ENCODE measurements around the gene ZNF785.
"Not testable (repeated sequence)": the region's sequence is repeated elsewhere in the genome, so short reads cannot be mapped to it uniquely, and the experiment has no call there.

ZNF785 gene

DNA sequence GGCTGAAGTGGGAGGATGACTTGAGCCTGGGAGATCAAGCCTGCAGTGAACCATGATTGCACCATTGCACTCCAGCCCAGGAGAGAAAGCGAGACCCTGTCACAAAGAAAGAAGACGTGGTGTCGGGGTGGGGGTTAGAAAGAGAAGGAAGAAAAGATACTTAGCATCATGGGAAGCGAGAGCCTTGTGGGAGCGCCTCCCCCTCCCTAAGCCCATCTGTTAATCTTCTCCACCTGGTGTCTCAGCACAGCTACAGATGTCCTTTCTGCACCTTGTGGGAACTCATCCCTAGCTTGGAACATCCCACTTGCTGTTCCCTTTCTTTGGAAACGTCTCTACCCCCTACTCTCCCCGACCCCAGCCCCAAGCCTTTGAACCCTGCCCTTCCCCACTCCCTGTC is 20.0 kb downstream of the ZNF785 start:
- DNase-seq (ENCODE audit: low read depth): no peak

DNA sequence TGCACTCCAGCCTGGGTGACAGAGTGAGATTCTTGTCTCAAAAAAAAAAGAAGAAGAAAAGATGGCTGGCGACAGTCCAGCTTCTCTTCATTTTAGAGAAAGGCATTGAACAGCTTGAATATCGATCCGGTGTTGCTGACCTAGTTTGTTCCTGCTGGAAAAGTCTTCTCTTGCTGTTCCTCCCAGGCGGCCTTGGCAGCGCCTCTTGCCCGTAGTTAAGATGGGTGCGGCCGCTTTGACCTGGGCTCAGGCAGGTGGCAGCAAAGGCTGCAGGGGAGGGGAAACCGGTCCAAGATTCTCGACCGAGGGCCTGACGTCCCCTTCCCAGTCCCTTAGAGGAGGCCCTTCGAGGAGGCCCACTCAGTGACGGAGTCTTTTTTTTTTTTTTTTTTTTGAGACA is 23.5 kb downstream of the ZNF785 start:
- DNase-seq (ENCODE audit: low read depth): no peak

DNA sequence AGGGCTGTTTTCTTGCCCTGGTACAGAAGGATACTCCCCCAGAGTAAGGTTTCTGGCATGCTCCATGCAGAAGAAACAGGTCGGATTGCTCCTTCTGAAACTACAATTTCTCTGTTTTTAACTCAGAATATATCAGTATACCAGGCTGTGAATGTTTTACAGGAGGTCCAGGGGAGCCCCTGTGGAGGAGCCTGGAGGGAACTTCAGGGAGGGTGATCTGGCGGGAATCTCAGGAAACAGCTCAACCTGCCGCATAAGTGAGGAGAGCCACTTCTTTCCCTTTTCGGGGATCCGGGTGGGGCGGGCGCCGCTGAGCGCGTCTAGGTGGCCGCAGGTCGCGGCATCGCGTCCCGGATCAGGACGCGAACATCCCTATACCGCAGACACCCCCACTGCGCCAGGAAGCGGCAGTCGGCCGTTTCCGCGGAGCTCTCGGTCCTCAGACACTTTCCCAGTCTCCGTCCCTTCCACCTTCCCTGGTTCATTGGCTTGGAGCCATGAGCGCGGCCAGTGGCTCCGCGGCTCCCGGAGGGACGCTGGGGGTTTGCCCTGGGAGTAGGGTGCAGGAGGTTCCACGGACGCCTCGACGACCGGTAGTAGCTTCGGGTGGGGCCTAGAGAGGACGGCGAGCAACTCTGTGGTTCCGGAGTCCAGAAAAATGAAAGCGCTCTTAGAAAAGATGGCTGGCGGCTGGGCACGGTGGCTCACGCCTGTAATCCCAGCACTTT is 24.2 kb downstream of the ZNF785 start:
- no peak for DNase-seq (ENCODE audit: low read depth)

DNA sequence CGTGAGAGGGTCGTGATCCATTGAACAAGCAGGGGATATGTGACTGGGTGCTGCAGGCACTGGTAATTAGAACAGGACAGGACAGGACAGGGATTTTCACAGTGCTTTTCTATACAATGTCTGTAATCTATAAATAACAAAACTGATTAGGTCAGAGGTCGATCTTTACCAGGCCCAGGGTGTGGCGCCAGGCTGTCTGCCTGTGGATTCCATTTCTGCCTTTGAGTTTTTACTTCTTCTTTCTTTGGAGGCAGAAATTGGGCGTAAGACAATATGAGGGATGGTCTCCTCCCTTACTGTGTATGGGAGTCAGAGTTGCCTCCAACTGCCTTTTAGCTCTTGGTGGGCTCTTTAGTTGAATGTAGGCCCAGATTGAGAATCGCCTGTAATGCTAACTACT is 25.8 kb downstream of the ZNF785 start:
- no peak for DNase-seq (ENCODE audit: low read depth)

DNA sequence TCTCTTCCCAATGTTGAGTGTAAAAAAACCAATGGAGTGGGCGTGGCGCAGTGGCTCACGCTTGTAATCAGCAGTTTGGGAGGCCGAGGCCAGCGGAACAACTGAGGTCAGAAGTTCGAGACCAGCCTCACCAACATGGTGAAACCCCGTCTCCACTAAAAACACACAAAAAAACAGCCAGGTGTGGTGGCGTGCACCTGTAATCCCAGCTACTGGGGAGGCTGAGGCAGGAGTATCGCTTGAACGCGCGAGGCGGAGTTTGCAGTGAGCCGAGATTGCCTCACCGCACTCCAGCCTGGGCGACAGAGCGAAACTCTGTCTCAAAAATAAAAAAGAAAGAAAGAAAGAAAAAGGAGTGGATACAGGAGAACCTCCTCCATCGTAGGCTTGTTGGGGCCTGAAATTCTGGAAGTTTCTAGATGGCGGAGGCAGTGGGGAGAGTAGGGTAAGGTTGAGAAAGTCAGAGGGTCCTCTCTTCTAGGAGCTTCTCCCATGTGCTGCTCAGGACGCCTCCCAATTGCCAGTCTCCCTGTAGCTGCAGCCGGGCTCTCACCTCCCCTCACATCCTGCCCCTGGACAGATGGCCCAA is 26.6 kb downstream of the ZNF785 start:
- no peak for DNase-seq (ENCODE audit: low read depth)

DNA sequence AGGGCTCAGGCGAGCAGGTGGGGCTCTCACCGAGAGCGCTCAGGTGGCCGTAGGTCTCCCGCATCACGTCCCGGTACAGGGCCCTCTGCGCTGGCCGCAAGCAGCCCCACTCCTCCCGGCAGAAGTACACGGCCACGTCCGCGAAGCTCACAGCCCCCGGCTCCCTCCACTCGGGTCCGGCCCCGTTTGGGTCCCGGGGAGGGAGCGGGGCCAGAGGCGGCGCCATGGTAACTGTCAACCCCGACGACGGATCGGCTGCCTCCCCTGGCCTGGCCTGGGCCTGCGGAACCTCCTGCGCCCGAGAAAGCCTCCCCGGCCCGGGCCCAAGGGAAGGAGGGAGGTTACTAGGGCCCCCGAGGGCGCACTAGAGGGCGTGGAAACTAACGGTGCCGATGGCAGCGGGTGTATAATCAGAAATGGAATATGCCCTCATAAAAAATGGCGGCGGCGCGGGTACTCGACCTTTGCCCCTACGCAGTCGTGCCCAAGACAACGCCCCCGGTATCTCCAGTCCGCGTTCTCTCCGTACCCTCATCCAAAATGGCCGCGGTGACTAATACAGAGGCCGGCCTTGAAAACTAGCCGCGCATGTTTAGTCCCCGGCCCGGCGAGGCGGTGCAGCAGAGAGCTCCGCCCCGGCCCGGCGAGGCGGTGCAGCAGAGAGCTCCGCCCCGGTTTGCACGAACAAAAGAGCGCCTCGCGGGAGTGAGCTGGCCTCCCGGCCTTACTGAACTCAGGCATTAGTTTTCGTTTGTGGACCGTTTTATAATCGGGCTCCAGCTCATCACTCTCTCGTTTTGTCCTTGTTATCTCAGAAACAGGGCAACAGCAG is 27.3 kb downstream of the ZNF785 start, which contains the start of gene ZNF764:
Gene ZNF764, minus strand, starts transcription at position 418 of the 832 bp plus-strand sequence. Its CDS starts 192 bp downstream, at position 226.
- peak; percentile 90 for DNase-seq (ENCODE audit: low read depth)

DNA sequence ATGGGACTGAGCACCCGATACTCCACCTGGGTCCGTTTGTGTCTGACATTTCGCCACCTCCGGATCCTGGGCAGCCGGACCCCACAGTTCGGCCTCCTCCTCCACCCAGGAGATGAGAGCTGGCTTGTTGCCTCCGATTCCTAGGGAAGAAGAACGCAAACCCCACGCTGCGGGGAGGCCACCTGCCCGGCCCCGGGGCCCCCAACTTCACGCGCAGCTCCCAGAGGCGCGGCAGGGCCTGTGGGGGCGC is 27.9 kb downstream of the ZNF785 start:
- DNase-seq (ENCODE audit: low read depth): no peak

DNA sequence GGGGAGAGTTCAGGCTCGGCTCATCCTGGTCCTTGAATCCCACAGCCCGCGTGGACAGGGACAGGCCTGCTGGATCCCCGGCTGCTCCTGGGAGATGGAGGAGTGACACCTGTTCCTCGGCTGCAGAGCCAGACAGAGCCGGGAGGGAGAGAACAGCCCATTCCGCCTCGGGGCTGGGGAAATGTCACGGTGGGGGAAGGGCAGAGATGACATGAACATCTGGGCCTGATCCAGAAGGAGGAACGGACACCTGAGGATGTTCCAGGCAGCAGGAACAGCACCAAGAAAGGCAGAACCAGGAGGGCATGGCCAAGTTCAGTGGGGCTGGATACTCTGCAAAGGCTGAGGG is 29.4 kb downstream of the ZNF785 start:
- no peak for DNase-seq (ENCODE audit: low read depth)

DNA sequence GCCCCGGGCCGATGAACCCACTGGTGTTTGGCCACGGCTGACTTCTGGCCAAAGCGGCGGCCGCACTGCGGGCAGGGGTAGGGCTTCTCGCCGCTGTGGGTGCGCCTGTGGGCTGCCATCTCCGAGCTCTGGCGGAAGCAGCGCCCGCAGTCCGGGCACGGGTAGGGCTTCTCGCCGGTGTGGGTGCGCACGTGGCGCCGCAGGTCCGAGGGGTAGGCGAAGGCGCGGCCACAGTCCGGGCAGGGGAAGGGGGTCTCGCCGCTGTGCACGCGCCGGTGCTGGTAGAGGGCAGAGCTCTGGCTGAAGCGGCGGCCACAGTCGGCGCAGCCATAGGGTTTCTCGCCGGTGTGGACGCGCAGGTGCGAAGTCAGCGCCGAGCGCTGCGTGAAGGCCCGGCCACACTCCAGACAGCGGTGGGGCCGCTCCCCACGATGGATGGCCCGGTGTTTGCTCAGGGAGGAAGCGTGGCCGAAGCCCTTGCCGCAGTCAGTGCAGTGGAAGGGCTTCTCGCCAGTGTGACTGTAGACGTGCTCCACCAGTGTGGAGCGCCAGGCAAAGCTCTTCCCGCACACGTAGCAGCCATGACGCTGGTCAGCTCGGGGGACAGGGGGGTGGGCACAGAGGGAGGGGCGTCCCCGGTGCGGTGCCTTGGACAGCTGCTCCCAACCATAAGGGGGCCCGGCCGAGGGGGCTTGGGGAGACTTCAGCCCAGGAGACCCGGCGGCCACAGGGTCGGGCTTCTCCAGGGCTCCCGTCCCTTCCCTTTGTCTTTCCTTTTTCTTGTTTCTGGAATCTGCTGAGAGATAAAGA is 30.0 kb downstream of the ZNF785 start:
- no peak for DNase-seq (ENCODE audit: low read depth)

DNA sequence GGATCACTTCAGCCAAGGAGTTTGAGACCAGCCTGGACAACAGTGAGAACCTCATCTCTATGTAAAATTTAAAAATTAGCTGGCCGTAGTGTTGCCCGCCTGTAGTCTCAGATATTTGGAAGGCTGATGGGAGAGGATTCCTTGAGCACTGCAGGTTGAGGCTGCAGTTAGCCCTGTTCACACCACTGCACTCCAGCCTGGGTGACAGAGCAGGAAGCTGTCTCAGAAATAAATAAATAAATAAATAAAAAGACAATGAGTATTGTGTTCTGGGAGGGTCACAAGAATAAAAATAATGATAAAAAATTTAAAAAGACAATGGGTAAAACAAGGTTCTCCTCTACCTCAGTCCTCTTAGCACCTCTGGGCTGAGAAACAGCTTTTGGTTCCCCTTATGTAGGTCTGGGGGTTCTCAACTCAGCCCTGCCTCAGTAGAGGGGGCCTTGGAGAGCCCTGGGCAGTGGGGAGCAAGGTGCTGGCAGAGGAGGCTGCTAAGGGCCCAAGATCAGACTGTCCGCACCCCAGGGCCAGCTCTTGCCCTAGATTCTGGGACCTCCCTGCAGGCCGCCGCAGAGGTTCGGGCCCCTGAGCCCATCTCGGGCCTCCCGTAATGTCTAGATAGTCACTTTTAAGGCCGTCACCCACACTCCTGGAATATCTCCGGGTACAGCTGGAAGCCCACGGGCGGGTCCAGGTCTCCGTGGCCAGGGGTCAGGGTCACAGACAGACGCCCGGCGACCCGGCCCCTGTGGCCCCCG is 30.8 kb downstream of the ZNF785 start:
- no peak for DNase-seq (ENCODE audit: low read depth)

DNA sequence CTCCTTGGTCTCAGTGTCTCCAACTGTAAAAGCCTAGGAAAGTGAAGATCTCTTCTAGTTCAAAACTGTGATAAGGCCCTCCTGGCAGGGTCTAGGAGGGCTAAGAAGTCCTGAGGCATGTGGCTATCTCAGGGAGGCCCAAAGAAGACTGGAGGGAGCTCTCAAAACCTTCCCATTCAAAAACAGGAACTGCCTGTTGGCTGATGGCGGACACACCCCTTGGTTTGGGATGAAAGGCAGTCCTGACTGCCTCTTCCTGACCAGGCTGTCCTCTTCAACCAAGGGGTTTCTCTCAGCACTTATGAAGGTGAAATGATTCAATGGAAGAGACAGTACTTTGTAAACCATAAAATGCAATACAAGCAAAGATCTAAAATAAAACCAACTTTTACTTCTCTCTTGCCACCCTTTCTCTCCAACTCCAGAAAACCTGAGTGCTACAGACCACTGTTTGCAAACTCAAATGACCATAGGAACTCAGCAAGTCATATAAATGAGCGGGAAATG is 32.1 kb downstream of the ZNF785 start:
- no peak for DNase-seq (ENCODE audit: low read depth)

DNA sequence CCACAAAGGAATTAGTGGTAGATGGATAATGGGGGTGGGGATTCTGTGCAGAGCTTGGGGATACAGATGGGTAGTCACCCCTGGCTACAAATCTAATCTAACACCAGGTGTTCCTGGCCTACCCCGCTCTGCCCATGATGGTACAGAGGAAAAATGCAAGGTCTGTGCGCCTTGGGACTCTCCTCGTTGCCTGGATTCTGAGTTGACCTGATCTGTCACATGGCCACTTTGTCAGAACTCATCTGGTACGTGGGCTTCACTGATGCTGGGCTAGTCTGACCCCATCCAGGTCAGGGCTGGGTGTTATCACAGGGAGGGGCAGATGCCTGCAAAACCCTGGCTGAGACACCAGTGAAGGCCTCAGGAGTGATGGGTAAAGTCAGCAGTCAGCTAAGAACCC is 32.5 kb downstream of the ZNF785 start:
- DNase-seq (ENCODE audit: low read depth): no peak

DNA sequence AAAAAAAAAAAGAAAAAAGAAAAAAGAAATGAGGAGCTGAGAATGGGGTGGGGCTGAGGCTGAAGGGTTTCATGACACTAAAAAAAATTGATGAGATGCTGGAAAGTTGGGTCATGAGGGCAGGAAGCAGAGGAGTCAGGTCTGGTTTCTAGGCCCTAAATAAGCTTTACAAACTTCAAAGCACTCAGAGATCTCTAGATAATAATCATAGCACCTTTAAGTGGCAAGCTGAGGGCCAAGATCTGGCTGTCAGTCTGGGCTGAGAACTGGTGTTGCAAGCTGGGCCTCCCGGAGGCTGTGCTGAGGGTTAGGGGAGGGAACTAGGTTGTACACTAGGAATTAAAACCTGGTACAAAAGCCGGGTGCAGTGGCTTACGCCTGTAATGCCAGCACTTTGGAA is 33.7 kb downstream of the ZNF785 start:
- DNase-seq (ENCODE audit: low read depth): no peak

DNA sequence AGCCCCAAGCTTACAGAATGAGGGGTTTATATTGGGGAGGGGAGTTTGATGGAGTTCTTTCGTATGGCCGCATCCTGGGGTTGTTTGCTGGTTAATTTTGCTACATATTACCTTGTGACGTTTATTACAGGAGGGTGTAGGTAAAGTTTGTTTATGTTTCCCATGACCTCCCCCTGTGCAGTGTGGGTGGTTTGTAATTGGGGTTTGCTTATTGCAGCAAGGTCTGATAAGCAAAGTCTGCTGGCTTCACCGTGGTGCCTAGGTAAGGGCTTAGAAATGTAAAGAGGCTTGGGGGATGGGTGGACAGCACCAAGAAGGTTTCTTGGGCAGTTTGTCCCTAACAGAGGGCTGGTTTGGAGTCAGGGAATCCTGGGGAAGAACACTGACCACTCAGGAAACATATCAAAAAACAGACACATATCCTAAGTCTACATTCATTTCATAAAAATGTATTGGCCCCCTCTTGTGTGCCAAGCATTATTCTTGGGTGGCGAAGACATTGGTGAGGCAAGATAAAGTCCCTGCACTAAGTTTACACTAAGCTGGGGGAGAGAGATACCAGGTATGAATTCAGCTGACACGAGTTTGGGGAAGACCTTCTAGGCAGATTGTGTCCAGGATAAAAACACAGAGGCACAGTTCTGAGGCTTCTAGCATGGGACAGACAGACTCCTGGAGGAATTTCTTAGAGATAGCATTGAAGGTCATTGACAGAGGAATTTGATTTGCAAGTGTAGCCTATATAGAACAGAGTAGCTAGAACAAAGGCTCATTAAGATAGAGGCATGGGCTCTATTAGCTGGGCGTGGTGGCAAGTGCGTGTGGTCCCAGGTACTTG is 36.9 kb downstream of the ZNF785 start:
- DNase-seq (ENCODE audit: low read depth): no peak

DNA sequence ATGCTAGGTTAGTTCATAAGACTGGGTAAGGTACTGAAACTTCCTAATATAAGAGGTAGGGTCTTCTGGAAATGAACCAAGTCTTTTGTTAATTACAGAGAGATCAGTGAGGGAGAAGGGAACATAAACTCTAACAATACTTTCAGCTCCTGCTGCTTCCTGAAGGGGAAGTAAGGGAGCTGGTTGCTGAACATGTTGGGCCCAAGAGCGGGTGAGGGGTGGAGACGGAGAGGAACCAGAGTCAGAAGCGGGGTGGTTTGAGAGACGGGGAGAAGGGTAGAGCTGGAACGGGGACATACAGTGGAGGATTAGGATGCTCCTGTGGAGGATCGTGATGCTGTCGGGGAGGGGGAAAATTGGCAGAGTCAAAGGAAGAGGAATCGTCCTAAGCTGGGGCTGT is 39.4 kb downstream of the ZNF785 start:
- DNase-seq (ENCODE audit: low read depth): no peak

DNA sequence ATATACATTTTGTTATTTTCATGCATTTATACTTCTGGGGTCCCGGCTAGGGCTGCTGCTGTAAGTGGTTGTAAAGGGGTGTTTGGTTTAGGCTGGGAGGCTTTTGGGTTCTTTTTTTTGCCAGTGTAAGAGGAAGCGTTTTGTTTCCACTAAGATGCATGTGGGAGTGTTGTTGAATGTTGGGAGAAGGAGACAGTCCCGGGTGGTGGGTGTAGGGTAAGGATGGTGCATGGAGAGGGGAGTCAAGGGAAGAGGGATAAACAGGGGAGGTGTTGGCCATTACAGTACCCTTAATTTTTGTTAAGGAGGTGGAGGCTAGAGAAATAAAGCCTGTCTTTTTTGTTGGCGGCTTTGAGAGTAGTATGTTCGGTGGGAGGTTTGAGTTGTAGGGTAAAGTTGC is 42.4 kb downstream of the ZNF785 start:
- DNase-seq (ENCODE audit: low read depth): no peak

DNA sequence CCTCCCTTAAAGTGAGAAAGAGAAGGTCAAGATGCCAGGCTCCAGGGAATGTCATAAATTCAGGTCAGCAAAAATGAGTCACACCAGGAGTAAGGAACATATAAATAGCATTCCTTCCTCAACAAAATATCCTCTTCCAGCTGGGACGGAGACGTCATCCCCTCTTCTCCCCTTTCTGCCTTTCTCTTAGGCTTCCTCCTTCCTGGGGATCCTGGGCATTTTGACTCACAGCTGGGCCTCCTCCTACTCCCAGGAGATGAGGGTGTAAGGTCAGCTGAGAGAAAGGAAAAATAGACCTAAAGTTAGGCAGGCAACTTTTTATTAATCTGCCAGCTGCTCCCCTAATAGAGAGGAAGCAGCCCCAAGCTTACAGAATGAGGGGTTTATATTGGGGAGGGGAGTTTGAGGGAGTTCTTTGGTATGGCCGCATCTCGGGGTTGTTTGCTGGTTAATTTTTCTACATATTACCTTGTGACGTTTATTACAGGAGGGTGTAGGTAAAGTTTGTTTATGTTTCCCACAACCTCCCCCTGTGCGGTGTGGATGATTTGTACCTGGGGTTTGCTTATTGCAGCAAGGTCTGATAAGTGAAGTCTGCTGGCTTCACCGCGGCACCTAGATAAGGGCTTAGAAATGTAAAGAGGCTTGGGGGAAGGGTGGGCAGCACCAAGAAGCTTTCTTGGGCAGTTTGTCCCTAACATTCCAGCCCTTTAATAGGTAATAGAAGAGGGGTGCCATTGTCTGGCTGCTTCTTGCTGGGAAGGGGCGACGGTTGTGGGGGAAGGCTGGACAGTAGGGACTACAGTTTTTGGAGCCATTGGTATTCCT is 43.8 kb downstream of the ZNF785 start:
- no peak for DNase-seq (ENCODE audit: low read depth)

DNA sequence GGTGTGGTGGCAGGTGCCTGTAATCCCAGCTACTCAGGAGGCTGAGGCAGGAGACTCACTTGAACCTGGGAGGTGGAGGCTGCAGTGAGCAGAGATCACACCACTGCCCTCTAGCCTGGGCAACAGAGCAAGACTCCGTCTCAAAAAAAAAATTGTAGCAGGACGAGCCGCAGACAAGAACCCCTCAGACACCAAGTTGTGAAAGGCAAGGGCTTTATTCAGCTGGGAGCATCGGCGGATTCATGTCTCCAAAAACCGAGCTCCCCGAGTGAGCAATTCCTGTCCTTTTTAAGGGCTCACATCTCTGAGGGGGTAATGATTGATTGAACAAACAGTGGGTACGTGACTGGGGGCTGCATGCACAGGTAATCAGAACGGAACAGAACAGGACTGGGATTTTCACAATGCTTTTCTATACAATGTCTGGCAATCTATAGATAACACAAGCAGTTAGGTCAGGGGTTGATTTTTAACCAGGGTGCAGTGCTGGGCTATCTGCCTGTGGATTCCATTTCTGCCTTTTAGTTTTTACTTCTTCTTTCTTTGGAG is 44.5 kb downstream of the ZNF785 start:
- DNase-seq (ENCODE audit: low read depth): not testable (repeated sequence)

DNA sequence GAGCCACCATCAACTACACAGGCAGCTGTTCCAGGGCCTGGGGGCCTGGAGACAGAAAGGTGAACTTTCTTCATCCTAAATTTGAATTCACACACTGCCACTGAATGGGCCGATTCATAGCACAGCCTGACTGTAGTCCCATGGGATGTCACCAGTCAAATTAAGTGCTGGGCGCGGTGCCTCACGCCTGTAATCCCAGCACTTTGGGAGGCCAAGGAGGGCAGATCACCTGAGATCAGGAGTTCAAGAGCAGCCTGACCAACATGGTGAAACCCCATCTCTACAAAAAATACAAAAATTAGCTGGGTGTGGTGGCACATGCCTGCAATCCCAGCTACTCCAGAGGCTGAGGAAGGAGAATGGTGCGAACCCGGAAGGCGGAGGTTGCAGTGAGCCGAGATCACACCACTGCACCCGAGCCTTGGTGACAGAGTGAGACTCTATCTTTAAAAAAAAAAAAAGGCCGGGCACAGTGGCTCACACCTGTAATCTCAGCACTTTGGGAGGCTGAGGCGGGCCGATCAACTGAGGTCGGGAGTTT is 45.4 kb downstream of the ZNF785 start:
- DNase-seq (ENCODE audit: low read depth): not testable (repeated sequence)
